HG02970 (cell line): ENCODE data around the gene ITGA1.
"Not testable (repeated sequence)": the region's sequence is repeated elsewhere in the genome, so short reads cannot be mapped to it uniquely, and the experiment has no call there.

Source experiments
- ATAC-seq: cut with Tn5 transposase; IDR thresholded peaks from one replicate; pipeline ENCODE4 v1.9.1; 2021; ENCODE audit warnings: mild to moderate bottlenecking, moderate library complexity, moderate number of reproducible peaks; ENCODE audit not compliant: unreplicated experiment, low FRiP score

ITGA1 gene

DNA sequence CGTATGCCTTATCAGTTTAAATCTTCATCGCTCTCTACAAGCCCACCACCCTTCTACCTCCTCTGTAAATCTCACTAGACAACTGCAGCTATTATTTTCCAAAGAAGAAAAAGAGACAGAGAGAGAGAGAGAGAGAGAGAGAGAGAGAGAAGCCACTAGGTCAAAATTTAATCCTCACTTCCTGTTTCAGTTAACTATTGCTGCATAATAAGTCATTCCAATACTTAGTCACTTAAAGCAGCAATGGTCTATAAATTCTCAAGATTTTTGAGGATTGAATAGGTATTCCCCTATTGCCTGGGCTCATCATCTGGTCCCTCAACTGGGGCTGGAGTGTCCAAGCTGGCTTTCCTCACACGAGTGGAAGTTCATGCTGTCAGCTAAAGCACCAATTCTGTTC is 68.8 kb downstream of the ITGA1 start:
- ATAC-seq, result peak; percentile 89

DNA sequence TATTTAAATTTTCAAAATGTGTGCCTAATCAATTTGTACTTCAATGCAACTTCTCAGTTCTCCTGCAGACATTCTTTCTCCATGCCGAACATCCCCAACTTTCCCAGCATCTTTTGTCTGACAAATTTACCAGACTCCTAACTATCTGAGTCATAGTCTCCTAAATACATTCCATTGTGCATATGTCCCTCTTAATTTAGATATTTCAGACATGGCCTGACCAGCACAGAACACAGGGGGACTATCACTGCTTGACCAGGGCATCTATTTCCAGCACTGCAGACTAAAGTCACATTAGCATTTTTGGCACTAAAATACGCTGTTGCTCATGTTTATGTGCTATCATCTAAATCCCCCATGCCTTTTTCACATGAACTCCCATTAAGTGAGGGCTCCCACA is 71.9 kb downstream of the ITGA1 start:
- no peak for ATAC-seq

DNA sequence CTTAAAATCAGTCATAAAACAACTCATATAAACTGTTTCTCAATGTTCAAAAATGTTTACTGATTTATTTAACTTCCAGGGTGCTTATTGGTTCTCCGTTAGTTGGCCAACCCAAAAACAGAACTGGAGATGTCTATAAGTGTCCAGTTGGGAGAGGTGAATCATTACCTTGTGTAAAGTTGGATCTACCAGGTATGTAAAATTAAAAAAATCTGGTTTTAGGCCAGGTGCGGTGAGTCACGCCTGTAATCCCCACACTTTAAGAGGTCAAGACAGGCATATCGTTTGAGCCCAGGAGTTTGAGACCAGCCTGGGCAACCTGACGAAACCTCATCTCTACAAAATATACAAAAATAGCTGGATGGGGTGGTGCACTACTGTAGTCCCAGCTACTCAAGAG is 73.7 kb downstream of the ITGA1 start:
- ATAC-seq, result no peak

DNA sequence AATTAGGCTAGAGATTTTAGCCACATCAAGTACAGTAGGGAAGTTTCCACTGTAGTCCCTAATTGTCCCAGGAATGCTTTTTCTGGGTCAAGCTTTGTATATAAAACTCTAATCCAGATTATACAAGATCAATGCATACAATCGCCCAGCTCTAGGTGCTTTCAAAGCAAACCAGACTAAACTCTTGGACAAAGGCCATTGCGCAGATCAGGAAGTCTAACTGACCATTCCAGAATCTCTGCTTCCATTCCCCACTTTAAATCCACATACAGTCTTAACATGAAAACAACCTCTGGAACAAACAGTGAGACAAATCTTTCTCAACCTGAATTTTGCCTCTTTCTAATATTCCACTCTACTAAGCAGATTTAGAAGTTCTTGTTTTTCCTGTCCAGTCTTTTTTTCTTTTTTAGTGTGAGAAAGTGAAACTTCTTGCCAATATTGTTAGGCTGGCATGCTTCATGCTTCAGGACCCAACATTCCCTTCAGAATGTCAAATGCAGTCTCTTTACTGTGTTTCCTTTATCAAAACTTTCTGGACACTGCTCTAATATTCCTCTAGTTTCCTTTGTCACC is 76.1 kb downstream of the ITGA1 start:
- ATAC-seq, result no peak

DNA sequence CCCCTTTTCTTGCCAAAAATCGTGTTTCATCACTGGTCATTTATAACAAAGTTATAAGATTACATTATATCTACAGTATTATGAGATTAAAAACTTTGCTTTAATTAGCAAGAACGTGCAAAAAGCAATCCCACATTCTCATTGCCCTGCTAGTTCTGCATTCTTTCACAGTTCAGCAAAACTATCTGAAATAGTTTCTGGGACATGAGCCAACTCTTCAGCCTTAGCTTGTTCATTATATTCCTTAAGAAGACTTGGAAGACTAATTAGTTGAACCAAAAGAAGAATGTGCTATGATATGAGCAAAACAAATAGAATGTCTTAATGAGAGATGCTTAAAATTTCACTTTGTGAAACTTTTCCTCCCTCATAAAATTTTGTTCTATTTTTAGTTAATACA is 76.7 kb downstream of the ITGA1 start:
- no peak for ATAC-seq

DNA sequence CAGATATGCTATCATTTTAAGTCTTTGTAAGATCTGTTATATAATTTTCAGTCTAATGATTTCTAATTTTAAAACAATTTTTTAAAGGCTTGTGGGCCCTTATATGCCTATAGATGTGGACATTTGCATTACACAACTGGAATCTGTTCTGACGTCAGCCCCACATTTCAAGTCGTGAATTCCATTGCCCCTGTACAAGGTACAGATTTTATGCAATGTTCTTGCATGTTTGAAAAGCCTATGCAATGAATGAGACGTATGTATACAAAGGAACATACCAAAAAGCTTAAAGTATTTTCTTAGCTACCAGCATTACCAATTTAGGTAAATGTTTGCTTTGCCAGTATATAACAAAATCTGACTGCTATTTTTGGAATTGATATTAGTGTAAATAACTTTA is 77.2 kb downstream of the ITGA1 start:
- ATAC-seq, result no peak

DNA sequence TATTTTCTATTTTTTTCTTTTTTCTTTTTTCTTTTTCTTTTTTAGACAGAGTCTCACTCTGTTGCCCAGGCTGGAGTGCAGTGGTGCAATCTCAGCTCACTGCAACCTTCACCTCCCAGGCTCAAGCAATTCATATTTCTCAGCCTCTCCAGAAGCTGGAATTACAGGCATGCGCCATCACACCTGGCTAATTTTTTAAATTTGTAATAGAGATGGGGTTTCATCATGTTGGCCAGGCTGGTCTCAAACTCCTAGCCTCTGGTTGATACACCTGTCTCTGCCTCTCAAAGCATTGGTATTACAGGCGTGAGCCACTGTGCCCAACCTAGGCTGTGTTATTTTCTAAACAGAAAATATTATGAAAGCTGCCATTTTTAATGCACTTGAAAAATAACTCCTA is 78.3 kb downstream of the ITGA1 start:
- not testable (repeated sequence) for ATAC-seq

DNA sequence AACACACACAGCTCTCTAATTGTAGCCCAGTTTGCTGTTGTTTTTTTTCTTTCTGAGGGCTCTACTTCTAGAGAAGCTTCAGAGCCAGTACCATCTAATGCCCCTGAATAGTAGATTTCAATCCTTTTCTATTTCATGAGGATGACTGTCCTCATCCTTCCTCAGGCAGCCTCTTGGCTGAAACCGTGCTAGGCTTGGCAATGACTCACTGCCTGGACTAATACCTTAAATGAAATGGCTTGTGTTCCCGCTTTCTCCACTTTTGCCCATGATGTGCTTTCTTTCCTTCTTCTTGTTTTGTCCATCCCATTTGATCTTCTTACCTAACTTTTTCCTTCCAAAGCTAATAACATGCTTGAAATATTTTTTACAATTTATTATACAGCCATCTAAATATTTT is 80.1 kb downstream of the ITGA1 start:
- ATAC-seq, result no peak

DNA sequence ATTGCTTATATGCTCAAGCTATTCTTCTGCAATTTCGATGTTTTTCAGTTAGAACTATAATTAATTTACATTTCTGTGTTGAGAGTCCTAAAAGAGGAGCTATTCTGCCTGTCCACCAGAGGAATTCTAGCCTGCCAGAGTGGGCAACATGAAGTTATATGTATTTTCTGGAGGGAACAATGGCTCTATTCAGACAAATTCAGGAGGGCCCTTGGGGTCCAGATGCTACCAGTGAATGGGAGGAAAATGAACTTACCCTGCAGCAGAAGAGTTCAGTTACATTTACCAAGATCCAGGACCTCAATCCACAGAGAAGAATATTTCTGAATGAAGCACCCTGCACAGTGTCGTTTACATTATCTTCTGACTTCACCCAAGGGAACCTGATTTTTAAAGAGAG is 80.7 kb downstream of the ITGA1 start:
- ATAC-seq, result no peak

DNA sequence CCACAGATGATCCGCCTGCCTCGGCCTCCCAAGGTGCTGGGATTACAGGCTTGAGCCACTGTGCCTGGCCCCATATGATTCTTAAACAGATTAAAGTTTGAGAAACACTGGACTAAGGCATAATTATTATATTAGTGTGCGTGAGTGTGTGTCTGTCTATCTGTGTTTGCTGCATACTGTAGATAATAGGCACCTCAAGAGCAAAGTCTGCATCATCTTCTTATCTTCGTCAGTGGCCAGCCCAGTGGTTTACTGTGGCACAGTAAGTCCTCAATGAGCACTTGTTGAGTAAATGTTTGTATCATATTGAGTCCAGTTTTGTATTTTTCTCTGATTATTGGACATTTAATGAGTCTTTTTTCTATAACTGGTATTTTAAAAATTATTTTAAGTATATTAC is 81.7 kb downstream of the ITGA1 start:
- no peak for ATAC-seq

DNA sequence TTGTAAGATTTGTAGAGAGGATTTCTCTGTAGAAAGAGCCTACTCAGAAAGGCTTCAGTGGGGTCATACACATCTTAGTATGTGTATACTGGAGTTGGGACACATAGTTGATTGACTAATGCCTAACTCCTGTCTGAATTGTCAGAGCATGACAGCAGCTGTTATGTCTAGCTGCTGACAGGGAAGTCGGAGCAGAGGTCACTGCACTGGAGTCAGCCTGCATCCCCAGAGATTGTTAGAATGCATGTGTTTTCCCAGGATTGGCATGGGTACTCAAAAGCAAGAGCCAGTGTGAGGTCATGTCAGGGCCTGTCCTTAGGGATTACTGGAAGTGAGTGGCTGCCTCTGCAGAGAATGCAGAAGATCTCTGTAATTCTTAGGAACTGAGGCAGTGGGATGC is 82.7 kb downstream of the ITGA1 start:
- no peak for ATAC-seq

DNA sequence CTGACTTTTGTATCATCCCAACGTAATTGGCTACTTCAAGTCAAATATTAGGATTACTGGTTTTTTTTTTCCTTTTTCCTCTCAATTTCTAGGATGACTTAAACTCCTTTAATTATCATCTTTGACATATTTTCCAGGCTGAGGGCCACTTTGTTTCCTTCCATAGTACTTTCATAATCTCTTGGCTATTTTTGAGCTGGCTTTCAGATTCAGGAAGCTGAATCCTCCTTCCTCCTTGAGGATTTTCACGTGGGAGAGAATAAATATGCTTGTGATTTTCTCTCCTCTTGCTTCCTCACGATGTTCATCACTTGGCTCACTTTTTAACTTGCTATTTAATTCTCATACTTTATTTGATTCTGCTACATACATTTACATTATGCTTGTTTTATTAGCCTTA is 88.1 kb downstream of the ITGA1 start:
- ATAC-seq, result no peak

DNA sequence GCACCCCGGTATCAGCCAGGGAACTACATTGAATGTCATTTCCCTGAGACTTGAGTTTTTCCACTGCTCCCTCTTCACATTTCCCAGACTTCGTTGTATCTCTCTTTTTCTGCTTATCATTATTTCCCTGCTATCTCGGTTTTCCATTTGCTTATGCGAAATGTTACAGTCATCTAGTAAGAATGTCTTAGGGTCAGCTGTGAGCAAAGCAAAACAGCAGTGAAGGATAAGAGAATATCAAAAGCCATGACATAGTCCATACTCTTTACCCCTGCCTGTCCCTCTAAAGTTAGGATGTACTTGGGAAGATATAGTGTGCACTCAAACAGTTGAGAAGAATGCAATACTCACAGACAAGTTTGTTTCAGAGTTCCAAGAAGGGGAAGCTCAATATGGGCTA is 88.7 kb downstream of the ITGA1 start:
- no peak for ATAC-seq

DNA sequence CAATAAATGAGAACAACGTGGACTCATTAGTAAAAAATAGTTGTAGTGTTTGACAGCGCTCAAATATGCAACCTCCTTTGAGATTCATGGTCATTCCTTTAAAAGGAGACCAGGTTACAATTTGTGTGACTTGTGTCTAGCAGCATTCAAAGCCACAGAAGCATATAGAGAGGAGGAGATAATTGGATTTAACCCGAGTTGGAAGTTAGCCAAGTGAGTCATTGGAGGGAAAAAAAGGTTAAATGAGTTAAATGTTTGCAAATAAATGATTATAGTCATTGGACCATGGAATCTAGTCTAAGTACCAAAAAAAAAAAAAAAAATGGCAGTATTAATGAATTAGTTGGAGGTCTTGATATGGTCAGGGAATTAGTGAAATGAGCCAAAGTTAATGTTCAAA is 90.9 kb downstream of the ITGA1 start:
- ATAC-seq, result no peak

DNA sequence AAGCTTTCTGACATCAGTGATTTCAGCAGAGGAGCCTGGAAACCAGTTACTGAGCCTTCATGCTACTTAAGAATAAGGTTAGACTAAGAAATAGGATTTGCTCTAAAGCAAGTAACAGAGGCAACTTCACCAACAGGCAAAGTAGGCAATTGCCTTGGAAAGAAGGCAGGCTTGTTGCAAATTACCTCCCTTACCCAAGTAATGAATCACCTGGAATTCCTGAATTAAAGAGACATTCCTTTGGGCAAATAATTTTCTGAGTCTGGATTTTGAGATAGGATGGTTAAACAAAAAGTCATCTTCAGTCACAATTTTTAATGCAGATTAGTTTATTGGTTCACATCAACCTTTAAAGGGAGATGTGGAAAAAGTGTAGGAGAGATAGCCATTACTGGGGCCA is 92.8 kb downstream of the ITGA1 start:
- no peak for ATAC-seq

DNA sequence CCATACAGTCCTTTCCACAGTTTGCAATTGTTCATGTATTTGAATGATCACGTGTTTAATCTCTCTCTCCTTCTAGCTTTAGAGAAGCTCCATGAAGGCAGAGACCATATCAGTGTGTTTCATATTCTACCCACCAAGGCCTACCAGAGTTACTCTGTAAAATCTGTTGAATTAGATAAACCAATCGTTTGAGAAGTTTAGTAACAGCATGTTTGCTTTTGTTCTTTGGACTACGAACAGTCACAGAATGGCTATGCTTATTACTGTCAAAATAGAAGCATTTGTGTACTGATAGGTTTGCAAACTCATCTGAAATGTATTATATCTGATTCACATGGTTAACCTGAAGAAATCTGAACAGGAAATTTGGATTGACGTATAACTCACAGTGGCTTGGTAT is 93.8 kb downstream of the ITGA1 start:
- no peak for ATAC-seq

DNA sequence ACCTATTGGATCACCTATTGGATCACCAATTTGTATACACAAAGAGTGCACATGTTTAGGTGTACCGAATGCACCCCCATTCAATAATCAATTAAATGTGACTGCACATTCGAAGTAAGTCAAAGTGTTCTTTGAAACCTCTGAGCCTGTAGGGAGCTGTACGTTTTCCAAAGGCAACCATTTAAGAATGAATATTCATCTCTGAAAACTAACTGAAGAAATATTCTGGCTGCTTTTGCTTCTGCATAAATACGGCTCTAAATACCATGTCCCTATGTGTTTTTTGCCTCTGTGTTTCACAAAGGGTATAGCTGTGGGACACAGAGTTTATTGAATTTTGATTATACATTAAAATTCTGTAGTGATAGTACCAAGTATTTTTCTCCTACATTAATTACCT is 95.4 kb downstream of the ITGA1 start:
- no peak for ATAC-seq

DNA sequence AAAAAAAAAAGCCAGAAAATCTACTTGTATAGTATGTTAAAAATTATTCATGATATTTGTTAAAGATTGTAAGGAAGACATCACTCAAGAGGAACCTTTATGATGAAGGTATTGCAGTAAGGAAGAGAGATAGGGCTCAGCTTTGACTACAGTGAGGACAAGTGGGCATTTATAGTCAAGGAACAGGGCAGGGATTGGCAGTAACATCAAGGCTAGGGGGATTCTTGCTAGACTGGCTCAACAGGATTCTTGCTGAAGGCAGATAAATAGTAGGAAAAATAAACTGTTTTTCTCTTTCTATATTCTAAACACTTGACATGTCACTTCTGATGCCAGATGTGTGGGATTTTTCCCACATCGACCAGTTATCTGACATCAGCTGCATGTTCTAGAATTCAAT is 96.7 kb downstream of the ITGA1 start:
- no peak for ATAC-seq

DNA sequence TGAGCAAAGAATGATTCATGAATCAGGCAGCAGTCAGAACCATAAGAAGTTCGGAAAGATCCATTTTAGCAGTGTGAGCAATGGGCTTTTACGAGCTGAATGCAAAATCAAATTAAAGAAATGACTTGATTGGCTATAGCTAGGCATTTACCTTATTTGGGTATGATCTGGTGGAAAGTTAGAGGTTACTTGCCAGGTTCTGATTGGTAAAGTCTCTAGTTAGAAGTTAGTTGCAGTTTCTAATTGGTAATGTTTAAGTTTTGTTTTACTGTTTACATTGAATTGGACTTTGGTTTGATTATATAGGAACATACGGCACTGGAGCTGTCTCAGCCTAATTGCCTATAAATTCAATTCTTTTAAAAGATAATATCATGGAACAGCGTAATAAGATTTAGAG is 97.9 kb downstream of the ITGA1 start:
- ATAC-seq, result no peak

DNA sequence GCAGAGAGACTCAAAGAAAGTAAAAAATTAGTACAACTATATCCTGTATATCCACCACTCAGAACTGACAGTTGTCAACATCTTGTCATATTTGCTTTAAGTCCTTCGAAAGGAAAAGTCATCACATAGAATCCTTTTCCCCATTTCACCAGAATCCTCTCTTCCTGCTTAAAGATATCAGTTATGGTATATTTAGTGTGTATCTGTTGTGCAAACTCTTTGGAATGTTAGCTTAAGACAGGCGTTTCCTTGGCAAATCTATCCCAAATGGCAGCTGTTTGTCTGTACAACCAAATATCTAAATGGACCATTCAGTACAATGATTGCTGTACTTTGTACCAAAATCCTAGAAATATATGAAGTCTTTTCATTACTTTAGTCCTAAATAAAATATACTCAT is 98.5 kb downstream of the ITGA1 start:
- no peak for ATAC-seq

DNA sequence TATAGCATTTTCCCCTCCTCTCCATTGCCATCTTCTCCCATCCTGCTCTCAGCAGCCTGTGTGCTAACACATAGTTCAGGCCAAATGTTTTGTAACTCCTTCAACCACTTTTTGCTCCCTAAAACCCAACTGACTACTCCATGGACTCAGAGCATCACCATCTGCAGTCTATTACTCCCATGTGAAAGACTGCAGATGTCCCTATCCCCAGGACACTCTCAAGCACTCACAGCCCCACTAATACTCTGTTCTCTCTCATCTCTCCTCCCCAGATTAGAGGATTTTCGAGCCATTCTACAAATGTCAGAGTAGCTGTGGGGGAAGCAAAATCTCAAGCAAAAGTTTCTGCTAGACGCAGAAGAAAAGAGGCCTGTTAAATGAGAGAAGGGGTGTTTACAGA is 99.3 kb downstream of the ITGA1 start:
- ATAC-seq, result no peak

DNA sequence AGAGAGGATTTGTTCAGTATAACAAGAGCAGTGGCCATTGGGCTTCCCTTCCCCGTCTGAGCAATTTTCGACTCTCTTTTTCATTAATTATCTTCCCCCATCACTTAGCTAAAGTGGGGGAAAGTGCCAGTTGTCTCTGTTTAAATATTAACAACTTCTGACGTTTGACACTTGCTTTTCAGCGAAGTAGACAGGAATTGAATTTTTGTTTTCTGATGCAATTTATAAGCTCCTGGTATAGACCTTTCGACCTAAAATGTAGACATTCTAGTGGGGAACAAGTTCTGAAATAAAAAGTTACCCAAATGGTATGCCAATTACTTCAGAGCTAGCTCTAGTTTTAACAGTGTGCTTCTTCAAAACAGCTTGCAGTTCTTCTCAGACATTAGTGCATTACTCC is 100.6 kb downstream of the ITGA1 start:
- no peak for ATAC-seq

DNA sequence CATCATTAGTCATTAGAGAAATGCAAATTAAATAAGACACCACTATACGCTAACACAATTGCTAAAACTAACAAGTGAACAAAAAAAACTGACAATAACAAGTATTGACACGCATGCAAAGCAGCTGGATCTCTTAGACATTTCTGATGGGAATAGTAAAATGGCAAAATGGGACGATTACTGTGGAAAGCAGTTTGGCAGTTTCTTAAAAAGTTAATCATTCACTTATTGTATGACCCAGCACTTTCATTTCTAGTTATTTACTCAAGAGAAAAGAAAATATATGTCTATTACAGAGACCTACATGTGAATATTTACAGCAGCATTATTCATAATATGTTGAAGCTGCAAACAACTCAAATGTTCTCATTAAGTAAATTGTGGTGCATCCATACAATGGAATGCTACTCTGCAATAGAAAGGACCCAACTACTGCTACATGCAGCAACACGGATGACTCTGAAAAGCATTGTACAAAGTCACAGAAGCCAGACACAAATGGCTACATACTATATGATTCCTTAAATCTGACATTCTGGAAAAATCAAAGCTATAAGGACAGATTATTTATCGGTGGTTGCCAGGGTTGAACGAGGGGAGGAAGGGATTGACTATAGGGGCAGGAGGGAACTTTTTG is 104.6 kb downstream of the ITGA1 start:
- no peak for ATAC-seq
